MM.1S (cell line): ENCODE data around the gene LILRA2.

ENCODE experiments used
- CTCF ChIP-seq: fragments of 300-600 bp; sonication (generic); IDR thresholded peaks from 2 replicates; pipeline ENCODE4 v1.5.1; 2016; ENCODE audit warnings: antibody characterized with exemption, low read length, mixed read lengths
- EZH2phosphoT487 ChIP-seq: fragments of 300-600 bp; sonication (generic); IDR thresholded peaks from 2 replicates; pipeline ENCODE4 v1.6.1; 2018; ENCODE audit warnings: antibody characterized with exemption, low read length

GRCh38 chr19:54535601-54536000 lies 38.0 kb upstream of the LILRA2 start:
- no peak for TF ChIP-seq CTCF
- TF ChIP-seq EZH2phosphoT487, result no peak
